A549 (cell line): ENCODE results near the gene GNPTG. TPM values are rescaled to one million over a fixed set of nuclear protein-coding genes. Genes with fewer than 3 reads are reported as not detected.

ENCODE experiments used
- ATAC-seq, 2 experiments: fragments of 200-7000 bp in 1 of 2; fragments of >200 bp in 1 of 2; cut with Nextera tagmentation in 1 of 2; cut with Tn5 transposase in 1 of 2; 3 replicates each; pipeline versions ENCODE4 v1.8.0 to v1.9.1; 2018 to 2020; ENCODE audit warnings: mild to moderate bottlenecking in 1 of 2, moderate library complexity in 1 of 2
- CTCF ChIA-PET: fragments of 300-600 bp; sonication (Branson Sonifier 250); formaldehyde crosslinking; extraction: SDS; loops from one replicate; lab custom pipeline; 2021; ENCODE audit warnings: antibody characterized with exemption, inconsistent platforms; lab: Yijun Ruan, JAX
- POLR2A ChIA-PET: fragments of 350-600 bp; formaldehyde crosslinking; extraction: SDS; loops from one replicate; lab custom pipeline; 2021; ENCODE audit warnings: antibody characterized with exemption, inconsistent platforms; lab: Yijun Ruan, JAX
- DNase-seq, 2 experiments: peaks; one replicate each; pipeline versions ENCODE4 v3.0.0 to v3.0.0-alpha.2; 2011 to 2016; ENCODE audit warnings: low read depth in 1 of 2, low spot score in 1 of 2
- FAIRE-seq: peaks from 2 replicates; lab custom pipeline; 2011; peaks lifted over from hg19 to GRCh38; lab: Jason Lieb, UNC
- H3K27ac ChIP-seq, 2 experiments: fragments of >200 bp; sonication (Bioruptor Twin); formaldehyde crosslinking; 3 replicates each; pipeline ENCODE4 v1.5.1; 2016 to 2017
- H3K4me1 ChIP-seq: fragments of >200 bp; sonication (Bioruptor Twin); formaldehyde crosslinking; 3 replicates; pipeline ENCODE4 v1.6.1; 2016
- H3K4me2 ChIP-seq: fragments of >200 bp; sonication (Bioruptor Twin); formaldehyde crosslinking; 3 replicates; pipeline ENCODE4 v1.6.1; 2016
- H3K4me3 ChIP-seq: fragments of >200 bp; sonication (Bioruptor Twin); formaldehyde crosslinking; 3 replicates; pipeline ENCODE4 v1.5.1; 2016
- H3K9me3 ChIP-seq: fragments of >200 bp; sonication (Bioruptor Twin); formaldehyde crosslinking; 3 replicates; pipeline ENCODE4 v1.6.1; 2016
- BCL3 ChIP-seq: fragments of >200 bp; sonication (Bioruptor Twin); formaldehyde crosslinking; IDR thresholded peaks from 3 replicates; pipeline ENCODE4 v1.6.1; 2016
- BHLHE40 ChIP-seq: IDR thresholded peaks from 2 replicates; pipeline ENCODE4 v1.6.1; 2012; ENCODE audit warnings: low read depth, low read length, inconsistent platforms
- CBX2 ChIP-seq: fragments of 200-600 bp; sonication (generic); IDR thresholded peaks from 2 replicates; pipeline ENCODE4 v1.6.1; 2016; ENCODE audit warnings: low read depth, mild to moderate bottlenecking, borderline replicate concordance
- CBX8 ChIP-seq: fragments of 200-600 bp; sonication (generic); IDR thresholded peaks from 2 replicates; pipeline ENCODE4 v1.6.1; 2016
- CEBPB ChIP-seq, 2 experiments: fragments of >200 bp in 1 of 2; sonication (Bioruptor Twin) in 1 of 2; formaldehyde crosslinking in 1 of 2; IDR thresholded peaks; 2 replicates each; pipeline ENCODE4 v1.6.1; 2012 to 2016
- CHD2 ChIP-seq: fragments of 150-350 bp; IDR thresholded peaks from 2 replicates; pipeline ENCODE4 v1.6.1; 2014; ENCODE audit warnings: low read length; ENCODE audit not compliant: partially characterized antibody
- GATA3 ChIP-seq: IDR thresholded peaks from 2 replicates; pipeline ENCODE4 v1.6.1; 2012; ENCODE audit warnings: borderline replicate concordance
- HMGXB4 ChIP-seq: fragments of 250-450 bp; sonication (Bioruptor Pico); IDR thresholded peaks from 2 replicates; pipeline ENCODE4 v1.5.0; 2021; ENCODE audit warnings: mild to moderate bottlenecking, moderate library complexity, borderline replicate concordance
- KDM5A ChIP-seq: fragments of 200-600 bp; sonication (generic); IDR thresholded peaks from 2 replicates; pipeline ENCODE4 v1.6.1; 2016; ENCODE audit warnings: antibody characterized with exemption, mild to moderate bottlenecking
- MAX ChIP-seq: IDR thresholded peaks from 2 replicates; pipeline ENCODE4 v1.6.1; 2012
- MYC ChIP-seq: IDR thresholded peaks from 2 replicates; pipeline ENCODE4 v1.6.1; 2012; ENCODE audit warnings: mild to moderate bottlenecking, inconsistent platforms, low read length, improper control_type of control experiment, borderline replicate concordance
- NPAS2 ChIP-seq: fragments of 250-450 bp; sonication (Bioruptor Pico); IDR thresholded peaks from 2 replicates; pipeline ENCODE4 v1.8.0; 2022; ENCODE audit warnings: mild to moderate bottlenecking, moderate library complexity, borderline replicate concordance
- POLR2A ChIP-seq: IDR thresholded peaks from 2 replicates; pipeline ENCODE4 v1.6.1; 2012; ENCODE audit warnings: mild to moderate bottlenecking, low read length
- RCOR1 ChIP-seq: fragments of 150-350 bp; IDR thresholded peaks from 2 replicates; pipeline ENCODE4 v1.6.1; 2014; ENCODE audit warnings: antibody characterized with exemption, low read length, low read depth
- RFX5 ChIP-seq: fragments of 450-650 bp; IDR thresholded peaks from 2 replicates; pipeline ENCODE4 v1.7.1; 2014; ENCODE audit warnings: antibody characterized with exemption, mild to moderate bottlenecking, moderate library complexity
- SMC3 ChIP-seq: fragments of >200 bp; sonication (Bioruptor Twin); formaldehyde crosslinking; IDR thresholded peaks from 3 replicates; pipeline ENCODE4 v1.6.1; 2018; ENCODE audit warnings: inconsistent platforms
- TFCP2L1 ChIP-seq: fragments of 250-450 bp; sonication (Bioruptor Pico); IDR thresholded peaks from 2 replicates; pipeline ENCODE4 v1.5.0; 2021; ENCODE audit warnings: mild to moderate bottlenecking
- TP53 ChIP-seq: fragments of 250-450 bp; sonication (Bioruptor Pico); IDR thresholded peaks from 2 replicates; pipeline ENCODE4 v1.5.0; 2021; ENCODE audit warnings: mild to moderate bottlenecking, moderate library complexity
- ZC3H11A ChIP-seq: fragments of 450-650 bp; IDR thresholded peaks from 2 replicates; pipeline ENCODE4 v1.6.1; 2014; ENCODE audit warnings: antibody characterized with exemption, mild to moderate bottlenecking
- ZNF302 ChIP-seq: fragments of 250-450 bp; sonication (Bioruptor Pico); IDR thresholded peaks from 2 replicates; pipeline ENCODE4 v1.9.0; 2021; ENCODE audit warnings: inconsistent platforms, mild to moderate bottlenecking, moderate library complexity
- ZSCAN20 ChIP-seq: fragments of 250-450 bp; sonication (Bioruptor Pico); IDR thresholded peaks from 2 replicates; pipeline ENCODE4 v1.8.0; 2022; ENCODE audit warnings: mild to moderate bottlenecking, moderate library complexity
- WGBS: methylation state at CpG from one replicate; pipeline ENCODE4 v1.1.6; 2017; ENCODE audit errors: missing lambda C conversion rate; 5-methylcytosine and 5-hydroxymethylcytosine counted together
- polyA plus RNA-seq, 4 experiments: library from polyadenylated mRNA; depleted of rRNA in 3 of 4; stranded (reverse); fragments of >200 nt; fragmentation: RNase III in 1 of 4; extraction: RNeasy Plus Mini Kit Qiagen cat#74134 plus additional on column Dnase treatment in 1 of 4; gene quantifications; 2 replicates in 3 of 4; 3 replicates in 1 of 4; pipeline ENCODE4 v1.2.3, GENCODE V29; 2011 to 2017
- TF ChIP-seq, protein P1 (sequence below): fragments of 250-450 bp; sonication (Bioruptor Pico); IDR thresholded peaks from 2 replicates; pipeline ENCODE4 v1.5.0; 2020; ENCODE audit warnings: low read depth, mild to moderate bottlenecking, moderate library complexity
- TF ChIP-seq, protein P2 (sequence below): fragments of 150-350 bp; IDR thresholded peaks from 2 replicates; pipeline ENCODE4 v1.6.1; 2014; ENCODE audit warnings: low read depth, mild to moderate bottlenecking, low read length
- TF ChIP-seq, protein P3 (sequence below): IDR thresholded peaks from 2 replicates; pipeline ENCODE4 v1.6.1; 2012; ENCODE audit warnings: low read depth, borderline replicate concordance

Gene GNPTG
- polyA plus RNA-seq, 2 of the 4 experiments (the other 2 are of a cell fraction), result 23.4 to 24.2 TPM

GRCh38 chr16:1367486-1368174 lies 15.9 kb downstream of the GNPTG start:
- no peak overlapping the region for H3K4me3 ChIP-seq
- no peak overlapping the region for H3K27ac ChIP-seq
- CTCF ChIA-PET, result interaction anchor here (1.0 to 7.3 kb wide), 3 partner anchors 12 to 22 kb away, joined by 3 to 78 read pairs (median 4); no protein-coding TSS in a partner anchor
- no peaks in the 10 kb centered on the region for H3K9me3 ChIP-seq
- H3K4me2 ChIP-seq, result no peak overlapping the region
- ATAC-seq (no peak), DNase-seq (no peak), FAIRE-seq (no peak)
- 92% methylated on average over 11 of the region's 27 CpGs for WGBS
- TF ChIP-seq MAX (no peak), RFX5 (no peak), HMGXB4 (CRISPR knock-in tag) (no peak), NPAS2 (CRISPR knock-in tag) (no peak), POLR2A (no peak), BHLHE40 (no peak)
- peaks cover 3% of the 10 kb centered on the region; the same call in 1 of the 3 replicates for H3K4me1 ChIP-seq
- POLR2A ChIA-PET, result interaction anchor here (0.6 to 1.3 kb wide), 2 partner anchors 11 to 13 kb away, joined by 4 read pairs; no protein-coding TSS in a partner anchor

DNA sequence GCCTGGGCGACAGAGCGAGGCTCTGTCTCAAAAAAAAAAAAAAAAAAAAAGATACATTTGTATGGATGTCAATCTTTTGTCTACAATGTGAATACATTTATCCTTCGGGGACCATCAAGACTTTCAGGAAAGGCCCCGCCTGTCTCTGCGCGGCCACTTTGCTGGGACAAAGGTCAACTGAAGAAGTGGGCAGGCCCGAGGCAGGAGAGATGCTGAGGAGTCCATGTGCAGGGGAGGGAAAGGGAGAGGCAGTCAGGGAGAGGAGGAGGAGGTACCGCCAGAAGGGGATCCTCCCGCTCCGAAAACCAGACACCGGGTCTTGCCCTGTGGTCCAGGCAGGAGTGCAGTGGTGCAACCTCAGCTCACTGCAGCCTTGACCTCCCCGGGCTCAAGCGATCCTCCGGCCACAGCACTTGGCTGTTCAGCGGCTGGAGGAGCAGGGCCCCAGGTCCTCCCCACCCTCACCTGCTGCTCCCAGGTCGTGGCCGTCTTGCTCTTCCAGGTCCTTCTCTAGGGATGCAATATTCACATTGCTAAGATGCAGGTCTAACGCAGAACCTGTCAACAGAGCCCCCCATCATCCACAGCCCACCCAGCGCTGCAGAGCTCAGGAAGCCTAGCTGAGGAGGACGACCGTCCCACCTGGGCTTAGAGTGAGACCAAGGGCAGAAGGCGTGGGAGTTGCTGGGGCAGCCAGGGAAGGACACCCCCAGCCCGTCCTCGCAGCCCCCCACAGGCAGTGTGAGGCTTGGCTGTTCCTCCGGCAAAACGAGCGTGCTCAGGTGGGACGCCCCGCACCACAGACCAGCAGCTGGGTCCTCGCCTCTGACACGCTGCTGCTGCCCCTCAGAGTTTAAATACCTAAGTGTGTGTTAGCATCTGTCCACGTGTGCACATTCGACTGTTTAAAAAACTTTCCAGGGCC lies 19.6 kb downstream of the GNPTG start:
- TF ChIP-seq, protein P1, sequence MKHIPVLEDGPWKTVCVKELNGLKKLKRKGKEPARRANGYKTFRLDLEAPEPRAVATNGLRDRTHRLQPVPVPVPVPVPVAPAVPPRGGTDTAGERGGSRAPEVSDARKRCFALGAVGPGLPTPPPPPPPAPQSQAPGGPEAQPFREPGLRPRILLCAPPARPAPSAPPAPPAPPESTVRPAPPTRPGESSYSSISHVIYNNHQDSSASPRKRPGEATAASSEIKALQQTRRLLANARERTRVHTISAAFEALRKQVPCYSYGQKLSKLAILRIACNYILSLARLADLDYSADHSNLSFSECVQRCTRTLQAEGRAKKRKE (CRISPR knock-in tag), result no peak
- TF ChIP-seq NPAS2 (CRISPR knock-in tag) (no peak), RFX5 (no peak)
- Histone ChIP-seq H3K4me3 (no peak overlapping the region), H3K27ac (no peak overlapping the region), H3K9me3 (no peaks in the 10 kb centered on the region), H3K4me2 (no peak overlapping the region), H3K4me1 (peaks cover 6% of the 10 kb centered on the region; the same call in 1 of the 3 replicates)
- POLR2A ChIA-PET, result no interaction called here
- FAIRE-seq, result no peak
- WGBS, result 89% methylated on average over 33 of the region's 33 CpGs
- ATAC-seq, result no peak; a peak in 1 of 6 replicates
- CTCF ChIA-PET, result interaction anchor here (0.6 to 1.8 kb wide), 8 partner anchors 8 to 417 kb away, joined by 3 to 12 read pairs (median 4); no protein-coding TSS in a partner anchor
- DNase-seq, result no peak

GRCh38 chr16:1372292-1372950 lies 20.7 kb downstream of the GNPTG start:
- ChIA-PET CTCF (interaction anchor here (0.6 to 1.8 kb wide), 4 partner anchors 7 to 416 kb away, joined by 4 to 12 read pairs (median 6); no protein-coding TSS in a partner anchor), POLR2A (no interaction called here)
- FAIRE-seq (no peak), ATAC-seq (0 out of 6 replicates have a peak, but pooled peaks of 1 of the 2 experiments have one; percentile 22), DNase-seq (no peak)
- no peak overlapping the region for H3K4me3 ChIP-seq
- no peaks in the 10 kb centered on the region for H3K9me3 ChIP-seq
- H3K4me2 ChIP-seq, result no peak overlapping the region
- WGBS, result 92% methylated on average over 13 of the region's 21 CpGs
- no peak overlapping the region for H3K27ac ChIP-seq
- H3K4me1 ChIP-seq, result peaks cover 17% of the 10 kb centered on the region
- no peak for TF ChIP-seq CBX2
- TF ChIP-seq MYC, result no peak
- no peak for TF ChIP-seq SMC3
- TF ChIP-seq, protein P2, sequence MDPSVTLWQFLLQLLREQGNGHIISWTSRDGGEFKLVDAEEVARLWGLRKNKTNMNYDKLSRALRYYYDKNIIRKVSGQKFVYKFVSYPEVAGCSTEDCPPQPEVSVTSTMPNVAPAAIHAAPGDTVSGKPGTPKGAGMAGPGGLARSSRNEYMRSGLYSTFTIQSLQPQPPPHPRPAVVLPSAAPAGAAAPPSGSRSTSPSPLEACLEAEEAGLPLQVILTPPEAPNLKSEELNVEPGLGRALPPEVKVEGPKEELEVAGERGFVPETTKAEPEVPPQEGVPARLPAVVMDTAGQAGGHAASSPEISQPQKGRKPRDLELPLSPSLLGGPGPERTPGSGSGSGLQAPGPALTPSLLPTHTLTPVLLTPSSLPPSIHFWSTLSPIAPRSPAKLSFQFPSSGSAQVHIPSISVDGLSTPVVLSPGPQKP, result no peak
- no peak for TF ChIP-seq CBX8
- no peak for TF ChIP-seq TFCP2L1
- TF ChIP-seq TP53 (CRISPR knock-in tag), result no peak
- TF ChIP-seq RCOR1, result no peak
- no peak for TF ChIP-seq GATA3
- TF ChIP-seq ZC3H11A, result no peak
- no peak for TF ChIP-seq ZSCAN20 (CRISPR knock-in tag)
- TF ChIP-seq BCL3, result no peak
- no peak for TF ChIP-seq CEBPB (IDR thresholded peaks at IDR 0.05)
- TF ChIP-seq CHD2, result no peak
- TF ChIP-seq, protein P3, sequence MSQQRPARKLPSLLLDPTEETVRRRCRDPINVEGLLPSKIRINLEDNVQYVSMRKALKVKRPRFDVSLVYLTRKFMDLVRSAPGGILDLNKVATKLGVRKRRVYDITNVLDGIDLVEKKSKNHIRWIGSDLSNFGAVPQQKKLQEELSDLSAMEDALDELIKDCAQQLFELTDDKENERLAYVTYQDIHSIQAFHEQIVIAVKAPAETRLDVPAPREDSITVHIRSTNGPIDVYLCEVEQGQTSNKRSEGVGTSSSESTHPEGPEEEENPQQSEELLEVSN, result no peak
- no peak for TF ChIP-seq POLR2A
- TF ChIP-seq ZNF302 (CRISPR knock-in tag), result no peak
- no peak for TF ChIP-seq KDM5A
